Measurements from ENCODE around the gene MYO15A.

MYO15A gene

DNA sequence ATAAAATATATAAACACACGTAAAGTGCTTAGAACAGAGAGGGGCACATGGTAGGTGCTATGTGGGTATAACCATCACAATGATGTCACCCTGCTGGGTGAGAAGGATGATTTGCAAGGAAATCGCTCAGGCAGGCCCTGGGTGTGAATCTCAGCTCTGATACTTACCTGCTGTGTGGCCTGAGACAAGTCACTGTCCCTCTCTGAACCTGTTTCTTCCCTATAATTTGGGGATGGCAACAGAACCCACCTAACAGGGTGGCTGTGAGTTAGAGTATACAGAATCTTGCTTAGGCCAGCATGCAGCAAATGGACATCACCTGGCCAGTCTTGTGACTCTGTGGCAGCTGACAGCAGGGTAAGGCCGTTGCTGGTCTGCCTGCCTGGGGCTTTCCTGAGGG lies 38.4 kb downstream of the MYO15A start:
- TF ChIP-seq, protein P1, sequence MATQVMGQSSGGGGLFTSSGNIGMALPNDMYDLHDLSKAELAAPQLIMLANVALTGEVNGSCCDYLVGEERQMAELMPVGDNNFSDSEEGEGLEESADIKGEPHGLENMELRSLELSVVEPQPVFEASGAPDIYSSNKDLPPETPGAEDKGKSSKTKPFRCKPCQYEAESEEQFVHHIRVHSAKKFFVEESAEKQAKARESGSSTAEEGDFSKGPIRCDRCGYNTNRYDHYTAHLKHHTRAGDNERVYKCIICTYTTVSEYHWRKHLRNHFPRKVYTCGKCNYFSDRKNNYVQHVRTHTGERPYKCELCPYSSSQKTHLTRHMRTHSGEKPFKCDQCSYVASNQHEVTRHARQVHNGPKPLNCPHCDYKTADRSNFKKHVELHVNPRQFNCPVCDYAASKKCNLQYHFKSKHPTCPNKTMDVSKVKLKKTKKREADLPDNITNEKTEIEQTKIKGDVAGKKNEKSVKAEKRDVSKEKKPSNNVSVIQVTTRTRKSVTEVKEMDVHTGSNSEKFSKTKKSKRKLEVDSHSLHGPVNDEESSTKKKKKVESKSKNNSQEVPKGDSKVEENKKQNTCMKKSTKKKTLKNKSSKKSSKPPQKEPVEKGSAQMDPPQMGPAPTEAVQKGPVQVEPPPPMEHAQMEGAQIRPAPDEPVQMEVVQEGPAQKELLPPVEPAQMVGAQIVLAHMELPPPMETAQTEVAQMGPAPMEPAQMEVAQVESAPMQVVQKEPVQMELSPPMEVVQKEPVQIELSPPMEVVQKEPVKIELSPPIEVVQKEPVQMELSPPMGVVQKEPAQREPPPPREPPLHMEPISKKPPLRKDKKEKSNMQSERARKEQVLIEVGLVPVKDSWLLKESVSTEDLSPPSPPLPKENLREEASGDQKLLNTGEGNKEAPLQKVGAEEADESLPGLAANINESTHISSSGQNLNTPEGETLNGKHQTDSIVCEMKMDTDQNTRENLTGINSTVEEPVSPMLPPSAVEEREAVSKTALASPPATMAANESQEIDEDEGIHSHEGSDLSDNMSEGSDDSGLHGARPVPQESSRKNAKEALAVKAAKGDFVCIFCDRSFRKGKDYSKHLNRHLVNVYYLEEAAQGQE (IDR thresholded peaks at IDR 0.05; ENCODE audit: insufficient read depth in 1 of 2, low read depth in 2 of 2, low read length in 2 of 2) = no peak
- TF ChIP-seq TAF1 (IDR thresholded peaks at IDR 0.05; ENCODE audit: borderline replicate concordance, insufficient read depth, low read length) = no peak
- no peak for TF ChIP-seq SIN3A (IDR thresholded peaks at IDR 0.05; ENCODE audit: borderline replicate concordance, insufficient read depth, low read length)
- TF ChIP-seq FOXP2 (optimal IDR thresholded peaks at IDR 0.05; ENCODE audit: borderline replicate concordance, extremely low read depth, extremely low read length, insufficient read depth) = no peak

DNA sequence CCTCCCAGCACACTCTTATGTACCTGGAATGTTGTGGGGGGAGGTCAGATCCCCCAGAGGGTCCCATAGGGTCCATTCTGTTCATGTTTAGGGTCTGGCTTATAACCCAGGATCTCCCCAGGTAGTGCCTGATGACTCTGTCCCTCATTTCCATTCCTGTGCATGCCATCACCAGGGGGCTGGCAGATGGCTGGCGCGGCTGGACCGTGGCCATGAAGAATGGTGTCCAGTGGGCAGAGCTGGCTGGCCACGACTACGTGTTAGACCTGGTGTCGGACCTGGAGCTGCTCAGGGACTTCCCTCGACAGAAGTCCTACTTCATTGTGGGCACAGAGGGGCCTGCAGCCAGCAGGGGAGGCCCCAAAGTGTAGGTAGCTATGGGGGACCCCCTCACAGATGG lies 40.0 kb downstream of the MYO15A start:
- TF ChIP-seq SIN3A (IDR thresholded peaks at IDR 0.05; ENCODE audit: borderline replicate concordance, insufficient read depth, low read length) (no peak), POLR2AphosphoS5 (IDR thresholded peaks at IDR 0.05; ENCODE audit: low read depth, low read length) (no peak), TAF1 (IDR thresholded peaks at IDR 0.05; ENCODE audit: borderline replicate concordance, insufficient read depth, low read length) (no peak), FOXP2 (optimal IDR thresholded peaks at IDR 0.05; ENCODE audit: borderline replicate concordance, extremely low read depth, extremely low read length, insufficient read depth) (no peak)
- TF ChIP-seq, protein P1 (IDR thresholded peaks at IDR 0.05; ENCODE audit: insufficient read depth in 1 of 2, low read depth in 2 of 2, low read length in 2 of 2) = no peak

DNA sequence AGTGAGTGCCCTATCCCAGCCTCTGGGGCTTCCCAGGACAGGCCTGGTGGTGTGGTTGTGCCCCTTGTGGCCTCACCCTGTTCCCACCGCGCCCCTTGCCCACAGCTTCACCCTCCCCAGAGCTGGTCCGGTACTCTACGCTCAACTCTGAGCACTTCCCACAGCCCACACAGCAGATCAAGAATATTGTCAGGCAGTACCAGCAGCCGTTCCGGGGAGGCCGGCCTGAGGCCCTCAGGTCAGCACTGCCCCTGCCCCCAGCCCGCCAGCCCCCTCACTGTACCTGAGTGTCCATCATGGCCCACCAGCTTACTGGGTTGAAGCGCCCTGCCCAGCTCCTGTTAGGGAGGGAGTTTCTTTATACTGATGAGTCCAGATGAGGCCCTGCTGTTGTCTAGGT lies 42.7 kb downstream of the MYO15A start:
- no peak for TF ChIP-seq FOXP2 (optimal IDR thresholded peaks at IDR 0.05; ENCODE audit: borderline replicate concordance, extremely low read depth, extremely low read length, insufficient read depth)
- no peak for TF ChIP-seq SIN3A (IDR thresholded peaks at IDR 0.05; ENCODE audit: borderline replicate concordance, insufficient read depth, low read length)

DNA sequence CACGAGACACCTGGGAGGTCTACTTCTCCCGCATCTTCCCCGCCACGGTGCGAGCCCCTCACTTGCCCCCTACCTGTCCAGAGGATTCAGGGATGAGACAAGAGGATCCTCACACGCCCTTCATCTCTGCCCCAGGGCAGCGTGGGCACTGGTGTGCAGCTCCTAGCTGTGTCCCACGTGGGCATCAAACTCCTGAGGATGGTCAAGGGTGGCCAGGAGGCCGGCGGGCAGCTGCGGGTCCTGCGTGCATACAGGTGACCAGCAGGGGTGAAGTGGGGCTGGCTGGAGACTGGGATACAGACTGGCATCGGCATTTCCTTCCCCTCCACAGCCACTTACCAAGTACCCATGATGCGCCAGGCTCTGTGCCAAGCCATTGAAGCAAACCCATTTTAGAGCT lies 46.6 kb downstream of the MYO15A start:
- TF ChIP-seq FOXP2 (optimal IDR thresholded peaks at IDR 0.05; ENCODE audit: borderline replicate concordance, extremely low read depth, extremely low read length, insufficient read depth) (no peak), TAF1 (IDR thresholded peaks at IDR 0.05; ENCODE audit: borderline replicate concordance, insufficient read depth, low read length) (no peak), SIN3A (IDR thresholded peaks at IDR 0.05; ENCODE audit: borderline replicate concordance, insufficient read depth, low read length) (no peak), POLR2AphosphoS5 (IDR thresholded peaks at IDR 0.05; ENCODE audit: low read depth, low read length) (no peak)
- TF ChIP-seq, protein P1 (IDR thresholded peaks at IDR 0.05; ENCODE audit: insufficient read depth in 1 of 2, low read depth in 2 of 2, low read length in 2 of 2) = no peak

DNA sequence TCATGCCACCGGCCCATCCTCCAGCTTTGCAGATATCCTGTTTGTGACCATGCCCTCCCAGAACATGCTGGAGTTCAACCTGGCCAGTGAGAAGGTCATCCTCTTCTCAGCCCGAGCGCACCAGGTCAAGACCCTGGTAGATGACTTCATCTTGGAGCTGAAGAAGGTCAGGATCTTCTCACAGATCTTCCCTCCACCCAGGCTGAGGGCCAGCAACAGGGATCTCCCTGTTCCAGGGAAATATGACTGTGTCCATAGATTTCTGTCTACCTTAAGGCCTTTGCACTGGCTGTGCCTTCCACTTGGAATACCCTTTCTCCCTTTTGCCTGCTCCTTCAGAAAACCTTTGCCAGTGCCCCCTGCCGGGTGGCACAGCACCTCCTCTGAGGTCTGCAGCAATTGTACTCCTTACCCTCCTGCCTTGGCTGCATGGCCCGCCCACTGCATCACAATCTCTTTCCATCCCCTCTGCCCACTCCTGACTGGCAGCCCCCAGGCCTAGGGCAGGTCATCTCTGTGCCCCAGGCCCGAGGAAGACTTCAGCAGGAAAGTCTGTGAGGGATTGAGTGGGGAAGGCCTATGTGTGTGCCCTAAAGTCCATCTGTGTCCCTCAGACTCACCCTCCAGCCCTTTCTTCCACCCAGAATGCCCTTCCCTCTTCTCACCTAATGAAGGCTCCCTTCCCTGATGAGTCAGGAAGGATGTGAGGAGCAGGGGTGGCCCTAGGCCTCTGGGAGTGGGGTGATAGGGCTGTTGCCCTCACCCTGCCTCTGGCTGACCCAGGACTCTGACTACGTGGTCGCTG lies 47.8 kb downstream of the MYO15A start:
- TF ChIP-seq TAF1 (IDR thresholded peaks at IDR 0.05; ENCODE audit: borderline replicate concordance, insufficient read depth, low read length) (no peak), SIN3A (IDR thresholded peaks at IDR 0.05; ENCODE audit: borderline replicate concordance, insufficient read depth, low read length) (no peak), POLR2AphosphoS5 (IDR thresholded peaks at IDR 0.05; ENCODE audit: low read depth, low read length) (no peak), FOXP2 (optimal IDR thresholded peaks at IDR 0.05; ENCODE audit: borderline replicate concordance, extremely low read depth, extremely low read length, insufficient read depth) (no peak)
- TF ChIP-seq, protein P1 (IDR thresholded peaks at IDR 0.05; ENCODE audit: insufficient read depth in 1 of 2, low read depth in 2 of 2, low read length in 2 of 2) = no peak

All from PFSK-1 (cell line).